SK-N-MC (cell line): ENCODE data around the gene CTBP2.

Experiments
- DNase-seq: peaks from one replicate; pipeline ENCODE4 v3.0.0-alpha.2; 2011; ENCODE audit warnings: low read depth, low spot score
- H3K27ac ChIP-seq: fragments of 200-600 bp; sonication (generic); 2 replicates; pipeline ENCODE4 v1.5.1; 2016; ENCODE audit warnings: mixed run types
- H3K36me3 ChIP-seq: fragments of 200-600 bp; sonication (generic); 2 replicates; pipeline ENCODE4 v1.6.1; 2017; ENCODE audit warnings: antibody characterized with exemption, low read length, mixed read lengths; ENCODE audit not compliant: insufficient read depth
- H3K4me3 ChIP-seq: fragments of 200-600 bp; sonication (generic); 2 replicates; pipeline ENCODE4 v1.5.1; 2016
- H3K9ac ChIP-seq: fragments of 200-600 bp; sonication (generic); 2 replicates; pipeline ENCODE4 v1.8.0; 2017; ENCODE audit warnings: mixed run types, mixed read lengths; ENCODE audit not compliant: insufficient read length
- H3K9me3 ChIP-seq: fragments of 200-600 bp; sonication (generic); 2 replicates; pipeline ENCODE4 v1.6.1; 2017; ENCODE audit warnings: low read depth, mild to moderate bottlenecking, antibody characterized with exemption, low read length, moderate library complexity, mixed read lengths
- EZH2 ChIP-seq: fragments of 200-600 bp; sonication (generic); IDR thresholded peaks from one replicate; pipeline ENCODE4 v1.6.1; 2017; ENCODE audit warnings: antibody characterized with exemption
- FOXP2 ChIP-seq: optimal IDR thresholded peaks from 2 replicates; pipeline ENCODE3; 2011; ENCODE audit warnings: mild to moderate bottlenecking, moderate library complexity; ENCODE audit not compliant: insufficient read depth; ENCODE audit errors: extremely low read length, control extremely low read depth
- POLR2AphosphoS5 ChIP-seq: IDR thresholded peaks from 2 replicates; pipeline ENCODE4 v1.6.1; 2012; ENCODE audit warnings: mild to moderate bottlenecking, low read depth, low read length, borderline replicate concordance

Gene CTBP2

GRCh38 chr10:125022671-125023070, 137.7 kb downstream of the CTBP2 start:
- Histone ChIP-seq H3K4me3 (no peak overlapping the region), H3K36me3 (no peaks in the 10 kb centered on the region; the same call in 1 of the 2 replicates), H3K9me3 (no peaks in the 10 kb centered on the region), H3K9ac (no peak overlapping the region), H3K27ac (no peak overlapping the region)
- DNase-seq = no peak
- TF ChIP-seq FOXP2 (no peak), EZH2 (no peak), POLR2AphosphoS5 (no peak)

GRCh38 chr10:125021686-125022344, 138.5 kb downstream of the CTBP2 start:
- Histone ChIP-seq H3K4me3 (no peak overlapping the region), H3K9me3 (no peaks in the 10 kb centered on the region), H3K27ac (no peak overlapping the region), H3K9ac (no peak overlapping the region), H3K36me3 (no peaks in the 10 kb centered on the region; the same call in 1 of the 2 replicates)
- TF ChIP-seq POLR2AphosphoS5 = no peak
- no peak for TF ChIP-seq EZH2
- no peak for TF ChIP-seq FOXP2
- DNase-seq = no peak

GRCh38 chr10:125020871-125021270, 139.5 kb downstream of the CTBP2 start:
- H3K4me3 ChIP-seq = no peak overlapping the region
- no peaks in the 10 kb centered on the region; the same call in 1 of the 2 replicates for H3K36me3 ChIP-seq
- no peaks in the 10 kb centered on the region for H3K9me3 ChIP-seq
- no peak overlapping the region for H3K27ac ChIP-seq
- no peak overlapping the region for H3K9ac ChIP-seq
- TF ChIP-seq POLR2AphosphoS5 (no peak), FOXP2 (no peak), EZH2 (no peak)
- no peak for DNase-seq

GRCh38 chr10:125020386-125020785, 140.0 kb downstream of the CTBP2 start:
- Histone ChIP-seq H3K9ac (no peak overlapping the region), H3K9me3 (no peaks in the 10 kb centered on the region), H3K36me3 (no peaks in the 10 kb centered on the region; the same call in 1 of the 2 replicates), H3K27ac (no peak overlapping the region), H3K4me3 (no peak overlapping the region)
- no peak for DNase-seq
- no peak for TF ChIP-seq FOXP2
- no peak for TF ChIP-seq EZH2
- TF ChIP-seq POLR2AphosphoS5 = no peak

GRCh38 chr10:125018576-125019143, 141.7 kb downstream of the CTBP2 start:
- no peak overlapping the region for H3K27ac ChIP-seq
- TF ChIP-seq POLR2AphosphoS5 (no peak), FOXP2 (no peak), EZH2 (no peak)
- DNase-seq = no peak

GRCh38 chr10:125017547-125018298, 142.6 kb downstream of the CTBP2 start:
- Histone ChIP-seq H3K9ac (no peak overlapping the region), H3K36me3 (no peaks in the 10 kb centered on the region; the same call in 1 of the 2 replicates), H3K9me3 (no peaks in the 10 kb centered on the region)

More at GRCh38 chr10:125018576-125019143, 141.7 kb downstream of the CTBP2 start:
- H3K4me3 ChIP-seq = no peak overlapping the region
- no peaks in the 10 kb centered on the region for H3K9me3 ChIP-seq
- H3K9ac ChIP-seq = no peak overlapping the region
- H3K36me3 ChIP-seq = no peaks in the 10 kb centered on the region; the same call in 1 of the 2 replicates

GRCh38 chr10:125016611-125017202, 143.7 kb downstream of the CTBP2 start:
- H3K4me3 ChIP-seq = no peak overlapping the region
- TF ChIP-seq FOXP2 (no peak), EZH2 (no peak), POLR2AphosphoS5 (no peak)
- DNase-seq = no peak
- H3K27ac ChIP-seq = no peak overlapping the region
- H3K9me3 ChIP-seq = no peaks in the 10 kb centered on the region
- H3K36me3 ChIP-seq = no peaks in the 10 kb centered on the region; the same call in 1 of the 2 replicates
- H3K9ac ChIP-seq = no peak overlapping the region

More at GRCh38 chr10:125017547-125018298, 142.6 kb downstream of the CTBP2 start:
- H3K27ac ChIP-seq = no peak overlapping the region
- DNase-seq = no peak
- no peak overlapping the region for H3K4me3 ChIP-seq
- TF ChIP-seq EZH2 = no peak
- no peak for TF ChIP-seq FOXP2
- no peak for TF ChIP-seq POLR2AphosphoS5

- Histone ChIP-seq H3K27ac (no peak overlapping the region), H3K4me3 (no peak overlapping the region), H3K9me3 (no peaks in the 10 kb centered on the region), H3K9ac (no peak overlapping the region), H3K36me3 (no peaks in the 10 kb centered on the region; the same call in 1 of the 2 replicates)
- TF ChIP-seq POLR2AphosphoS5 (no peak), FOXP2 (no peak), EZH2 (no peak)
- DNase-seq = no peak
Observed at GRCh38 chr10:125016123-125016522, 144.2 kb downstream of the CTBP2 start.

- DNase-seq = no peak
- TF ChIP-seq POLR2AphosphoS5 (no peak), EZH2 (no peak)
- H3K36me3 ChIP-seq = no peaks in the 10 kb centered on the region; the same call in 1 of the 2 replicates
- H3K4me3 ChIP-seq = no peak overlapping the region
- H3K9me3 ChIP-seq = no peaks in the 10 kb centered on the region
- H3K27ac ChIP-seq = no peak overlapping the region
- H3K9ac ChIP-seq = no peak overlapping the region
Observed at GRCh38 chr10:125015356-125015944, 144.9 kb downstream of the CTBP2 start.
